BE2C (cell line): ENCODE data around the gene NPIPA8. TPM values are rescaled to one million over a fixed set of nuclear protein-coding genes. Genes with fewer than 3 reads are reported as not detected.
"Not testable (repeated sequence)": the region's sequence is repeated elsewhere in the genome, so short reads cannot be mapped to it uniquely, and the experiment has no call there.

Experiments
- DNase-seq: peaks from one replicate; pipeline ENCODE4 v3.0.0-alpha.2; 2020
- H3K27me3 ChIP-seq: fragments of 250-450 bp; sonication (Bioruptor Pico); 2 replicates; pipeline ENCODE4 v1.5.1; 2020; ENCODE audit warnings: mild to moderate bottlenecking
- H3K36me3 ChIP-seq: fragments of 250-450 bp; sonication (Bioruptor Pico); 2 replicates; pipeline ENCODE4 v1.5.1; 2020; ENCODE audit warnings: mild to moderate bottlenecking
- H3K4me1 ChIP-seq: fragments of 250-450 bp; sonication (Bioruptor Pico); 2 replicates; pipeline ENCODE4 v1.5.1; 2020
- H3K4me3 ChIP-seq: 2 replicates; pipeline ENCODE4 v1.5.1; 2011; ENCODE audit warnings: low read depth, low read length
- H3K9me3 ChIP-seq: fragments of 250-450 bp; sonication (Bioruptor Pico); 2 replicates; pipeline ENCODE4 v1.5.1; 2020
- polyA plus RNA-seq: library from polyadenylated mRNA; unstranded; fragments of >200 nt; gene quantifications from one replicate; pipeline ENCODE4 v1.2.1, GENCODE V29; 2012; ENCODE audit warnings: low read depth, missing spikeins; ENCODE audit not compliant: insufficient read length, insufficient read depth

NPIPA8 gene
- 32.2 TPM for polyA plus RNA-seq

GRCh38 chr16:18336636-18337035 lies at the start of gene NPIPA8:
Gene NPIPA8 (minus strand): TSS chr16:18336736. CDS start chr16:18332662, 4,074 bp downstream.
- H3K4me1 ChIP-seq, H3K27me3 ChIP-seq, H3K36me3 ChIP-seq, DNase-seq, H3K9me3 ChIP-seq, H3K4me3 ChIP-seq: not testable (repeated sequence)

- not testable (repeated sequence) for H3K27me3 ChIP-seq, H3K9me3 ChIP-seq, H3K4me3 ChIP-seq, H3K4me1 ChIP-seq, H3K36me3 ChIP-seq, DNase-seq
Observed at GRCh38 chr16:18385285-18385684, 48.7 kb upstream of the NPIPA8 start.

- H3K9me3 ChIP-seq, H3K36me3 ChIP-seq, H3K4me3 ChIP-seq, DNase-seq, H3K4me1 ChIP-seq, H3K27me3 ChIP-seq: not testable (repeated sequence)
Observed at GRCh38 chr16:18384869-18385268, 48.3 kb upstream of the NPIPA8 start.

- H3K4me1 ChIP-seq, DNase-seq, H3K27me3 ChIP-seq, H3K9me3 ChIP-seq, H3K4me3 ChIP-seq, H3K36me3 ChIP-seq: not testable (repeated sequence)
Observed at GRCh38 chr16:18384098-18384636, 47.6 kb upstream of the NPIPA8 start.

GRCh38 chr16:18382696-18383095 lies 46.2 kb upstream of the NPIPA8 start:
- H3K27me3 ChIP-seq, H3K36me3 ChIP-seq, H3K4me1 ChIP-seq, DNase-seq, H3K4me3 ChIP-seq, H3K9me3 ChIP-seq: not testable (repeated sequence)

DNA sequence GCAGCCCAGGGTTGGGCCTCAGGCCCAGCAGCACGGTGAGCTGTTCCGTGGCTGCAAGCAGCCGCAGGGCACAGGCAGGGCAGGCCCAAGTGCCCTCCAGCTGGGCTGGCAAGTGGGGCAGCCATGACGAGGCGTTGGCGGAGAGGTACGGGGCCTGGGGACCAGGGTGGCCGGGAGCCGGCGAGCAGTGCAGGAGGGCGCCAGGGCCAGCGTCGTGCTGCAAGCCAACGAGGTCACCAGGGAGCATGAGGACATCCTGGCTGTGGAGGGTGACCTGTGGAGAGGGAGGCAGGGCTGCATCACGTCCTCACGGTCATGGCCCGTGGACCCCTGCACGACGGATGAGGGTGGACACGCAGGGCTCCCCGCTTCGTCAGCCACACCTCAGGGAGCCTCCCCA lies 11.2 kb upstream of the NPIPA8 start:
- not testable (repeated sequence) for H3K36me3 ChIP-seq, H3K9me3 ChIP-seq, H3K4me3 ChIP-seq, H3K4me1 ChIP-seq, DNase-seq, H3K27me3 ChIP-seq

- not testable (repeated sequence) for DNase-seq, H3K4me3 ChIP-seq, H3K36me3 ChIP-seq, H3K9me3 ChIP-seq, H3K4me1 ChIP-seq, H3K27me3 ChIP-seq
Observed at GRCh38 chr16:18346993-18347392, 10.5 kb upstream of the NPIPA8 start.

GRCh38 chr16:18344634-18345033 lies 8.1 kb upstream of the NPIPA8 start:
- H3K4me1 ChIP-seq, H3K36me3 ChIP-seq, DNase-seq, H3K27me3 ChIP-seq, H3K4me3 ChIP-seq, H3K9me3 ChIP-seq: not testable (repeated sequence)

DNA sequence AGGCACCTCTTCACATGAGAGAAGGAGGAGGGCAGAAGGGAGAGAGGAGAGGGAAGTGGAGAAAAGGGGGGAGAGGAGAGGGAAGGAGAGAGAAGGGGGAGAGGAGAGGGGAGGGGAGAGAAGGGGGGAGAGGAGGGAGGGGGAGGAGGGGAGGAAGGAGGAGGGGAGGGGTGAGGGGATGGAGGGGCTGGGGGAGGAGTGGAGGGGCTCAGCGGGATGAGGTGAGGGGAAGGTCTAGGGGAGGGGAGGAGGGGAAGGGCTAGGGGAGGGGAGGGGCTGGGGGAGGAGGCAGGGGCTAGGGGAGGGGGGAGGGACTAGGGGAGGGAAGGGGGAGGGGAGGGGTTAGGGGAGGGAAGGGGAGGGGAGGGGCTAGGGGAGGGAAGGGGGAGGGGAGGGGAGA lies 5.5 kb upstream of the NPIPA8 start:
- not testable (repeated sequence) for H3K36me3 ChIP-seq, H3K9me3 ChIP-seq, DNase-seq, H3K4me3 ChIP-seq, H3K27me3 ChIP-seq, H3K4me1 ChIP-seq

DNA sequence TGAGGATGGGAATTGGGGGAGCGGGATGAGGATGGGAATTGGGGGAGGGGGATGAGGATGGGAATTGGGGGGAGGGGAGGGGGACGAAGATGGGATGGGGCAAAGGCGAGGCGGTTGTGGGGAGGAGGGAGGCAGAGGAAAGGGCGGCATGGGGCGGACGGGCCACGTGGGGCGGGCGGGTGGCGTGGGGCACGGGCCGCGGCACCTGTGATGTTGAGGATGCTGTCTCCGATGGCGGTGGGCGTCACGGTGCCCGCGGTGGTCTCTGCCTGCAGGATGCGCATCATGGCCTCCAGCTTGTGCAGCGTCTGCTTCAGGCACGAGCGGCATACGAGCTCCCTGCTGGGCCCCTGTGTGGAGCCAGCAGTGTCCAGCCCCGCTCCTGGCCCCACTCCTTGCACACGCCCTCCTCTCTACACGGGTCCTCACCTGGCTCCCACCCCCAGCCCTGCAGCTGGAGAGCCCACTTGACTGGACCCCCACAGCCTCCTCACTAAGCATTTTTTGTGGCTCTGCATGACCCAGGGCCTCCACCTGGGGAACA lies 5.0 kb upstream of the NPIPA8 start:
- not testable (repeated sequence) for H3K4me1 ChIP-seq, H3K4me3 ChIP-seq, H3K9me3 ChIP-seq, H3K27me3 ChIP-seq, H3K36me3 ChIP-seq, DNase-seq

GRCh38 chr16:18339210-18339609 lies 2.7 kb upstream of the NPIPA8 start:
- H3K9me3 ChIP-seq, H3K4me3 ChIP-seq, H3K27me3 ChIP-seq, DNase-seq, H3K4me1 ChIP-seq, H3K36me3 ChIP-seq: not testable (repeated sequence)

GRCh38 chr16:18311811-18312210 lies 24.7 kb downstream of the NPIPA8 start:
- H3K36me3 ChIP-seq, H3K4me1 ChIP-seq, DNase-seq, H3K9me3 ChIP-seq, H3K27me3 ChIP-seq, H3K4me3 ChIP-seq: not testable (repeated sequence)

GRCh38 chr16:18309159-18309558 lies 27.4 kb downstream of the NPIPA8 start:
- H3K4me3 ChIP-seq, H3K36me3 ChIP-seq, H3K27me3 ChIP-seq, H3K9me3 ChIP-seq, H3K4me1 ChIP-seq, DNase-seq: not testable (repeated sequence)

GRCh38 chr16:18307241-18307640 lies 29.3 kb downstream of the NPIPA8 start:
- not testable (repeated sequence) for DNase-seq

GRCh38 chr16:18306066-18306465 lies 30.5 kb downstream of the NPIPA8 start:
- H3K4me1 ChIP-seq, H3K36me3 ChIP-seq, H3K4me3 ChIP-seq, H3K9me3 ChIP-seq, DNase-seq, H3K27me3 ChIP-seq: not testable (repeated sequence)

More at GRCh38 chr16:18307241-18307640, 29.3 kb downstream of the NPIPA8 start:
- H3K4me3 ChIP-seq, H3K9me3 ChIP-seq, H3K27me3 ChIP-seq, H3K36me3 ChIP-seq, H3K4me1 ChIP-seq: not testable (repeated sequence)

- not testable (repeated sequence) for H3K27me3 ChIP-seq, H3K4me1 ChIP-seq, H3K4me3 ChIP-seq, H3K9me3 ChIP-seq, DNase-seq, H3K36me3 ChIP-seq
Observed at GRCh38 chr16:18303059-18303706, 33.4 kb downstream of the NPIPA8 start.

- H3K4me1 ChIP-seq, DNase-seq, H3K9me3 ChIP-seq, H3K27me3 ChIP-seq, H3K4me3 ChIP-seq, H3K36me3 ChIP-seq: not testable (repeated sequence)
Observed at GRCh38 chr16:18297714-18298113, 38.8 kb downstream of the NPIPA8 start.
